B cell (primary cell): ENCODE measurements around the gene ITGB3BP. TPM values are rescaled to one million over a fixed set of nuclear protein-coding genes. Genes with fewer than 3 reads are reported as not detected.

Experiments used
- ATAC-seq: fragments of 200-7000 bp; cut with Tn5 transposase; one replicate; pipeline ENCODE4 v1.10.0; 2021; ENCODE audit warnings: low read depth, mild to moderate bottlenecking, moderate number of reproducible peaks, moderate library complexity
- CTCF ChIA-PET: fragments of 350-600 bp; sonication (Branson Sonifier 250); formaldehyde crosslinking; loops from one replicate; lab custom pipeline; 2021; ENCODE audit warnings: antibody characterized with exemption, inconsistent platforms; lab: Charles Lee
- POLR2A ChIA-PET: fragments of 350-600 bp; sonication (Branson Sonifier 250); formaldehyde crosslinking; loops from one replicate; lab custom pipeline; 2021; ENCODE audit warnings: antibody characterized with exemption; lab: Charles Lee
- DNase-seq: peaks from one replicate; pipeline ENCODE4 v3.0.0; 2013
- H2AFZ ChIP-seq: 2 replicates; pipeline ENCODE4 v1.6.1; 2012; ENCODE audit warnings: mild to moderate bottlenecking, low read depth, low read length; ENCODE audit not compliant: insufficient read depth, poor library complexity, severe bottlenecking
- H3K27ac ChIP-seq, 2 donors: 1 replicate in 1 of 2; 2 replicates in 1 of 2; pipeline ENCODE4 v1.5.1; 2012 to 2013; ENCODE audit warnings: low read length in 2 of 2, mild to moderate bottlenecking in 2 of 2, moderate library complexity in 1 of 2
- H3K27me3 ChIP-seq, 4 experiments: fragments of 200-600 bp in 1 of 4; sonication (generic) in 1 of 4; replicated peaks in 1 of 4; 1 replicate in 2 of 4; 2 replicates in 2 of 4; pipeline versions ENCODE4 v1.6.1 to v1.7.0; 2013 to 2016; ENCODE audit warnings: low read length in 3 of 4, mild to moderate bottlenecking in 2 of 4, mixed read lengths in 1 of 4, moderate library complexity in 1 of 4; ENCODE audit not compliant: insufficient read depth in 4 of 4, control insufficient read depth in 3 of 4; ENCODE audit errors: control extremely low read depth in 1 of 4
- H3K36me3 ChIP-seq, 2 experiments: replicated peaks in 1 of 2; 1 replicate in 1 of 2; 2 replicates in 1 of 2; pipeline versions ENCODE4 v1.6.1 to v1.7.1; 2013; ENCODE audit warnings: low read length in 1 of 2; ENCODE audit not compliant: insufficient read depth in 2 of 2, control insufficient read depth in 1 of 2; ENCODE audit errors: control extremely low read depth in 1 of 2, extremely low read depth in 1 of 2
- H3K4me1 ChIP-seq, 2 donors: fragments of 200-600 bp in 1 of 2; sonication (generic) in 1 of 2; 1 replicate in 1 of 2; 2 replicates in 1 of 2; pipeline versions ENCODE4 v1.5.1 to v1.6.1; 2013 to 2017; ENCODE audit warnings: low read length in 2 of 2; ENCODE audit not compliant: control insufficient read depth in 2 of 2, insufficient read depth in 2 of 2
- H3K4me2 ChIP-seq: replicated peaks from 2 replicates; pipeline ENCODE3; 2012; ENCODE audit warnings: mild to moderate bottlenecking, low read depth, low read length; ENCODE audit not compliant: poor library complexity, severe bottlenecking
- H3K4me3 ChIP-seq, 5 experiments: fragments of 200-600 bp in 1 of 5; sonication (generic) in 1 of 5; 1 replicate in 3 of 5; 2 replicates in 2 of 5; pipeline versions ENCODE4 v1.5.1 to v1.7.0; 2011 to 2016; ENCODE audit warnings: low read length in 4 of 5, mild to moderate bottlenecking in 4 of 5, low read depth in 2 of 5, control low read depth in 1 of 5, moderate library complexity in 1 of 5; ENCODE audit not compliant: insufficient read depth in 1 of 5; ENCODE audit errors: control extremely low read depth in 1 of 5, extremely low read depth in 1 of 5
- H3K79me2 ChIP-seq: fragments of 200-600 bp; sonication (generic); one replicate; pipeline ENCODE4 v1.6.0; 2016; ENCODE audit warnings: low read length; ENCODE audit not compliant: control insufficient read depth, insufficient read depth
- H3K9ac ChIP-seq: fragments of 200-600 bp; sonication (generic); 2 replicates; pipeline ENCODE4 v1.6.1; 2017; ENCODE audit warnings: mild to moderate bottlenecking, low read length, moderate library complexity
- H3K9me3 ChIP-seq, 3 donors: one replicate each; pipeline versions ENCODE4 v1.6.1 to v1.7.1; 2013; ENCODE audit warnings: low read length in 2 of 3; ENCODE audit not compliant: control insufficient read depth in 2 of 3, insufficient read depth in 1 of 3; ENCODE audit errors: control extremely low read depth in 1 of 3
- H4K20me1 ChIP-seq: 2 replicates; pipeline ENCODE4 v1.6.0; 2012; ENCODE audit warnings: mild to moderate bottlenecking, low read length; ENCODE audit not compliant: insufficient read depth, control insufficient read depth, poor library complexity, severe bottlenecking
- H3K27ac Mint-ChIP-seq: one replicate; pipeline ENCODE4 v1.8.0; 2021; ENCODE audit warnings: mixed read lengths
- H3K27me3 Mint-ChIP-seq: one replicate; pipeline ENCODE4 v1.8.0; 2021; ENCODE audit warnings: mixed read lengths
- H3K4me1 Mint-ChIP-seq: one replicate; pipeline ENCODE4 v1.8.0; 2021; ENCODE audit warnings: mixed read lengths
- H3K4me3 Mint-ChIP-seq: one replicate; pipeline ENCODE4 v1.8.0; 2021; ENCODE audit warnings: mixed read lengths
- H3K9me3 Mint-ChIP-seq: one replicate; pipeline ENCODE4 v1.8.0; 2022; ENCODE audit warnings: mixed read lengths; ENCODE audit not compliant: insufficient read depth
- CTCF ChIP-seq: fragments of 200-600 bp; IDR thresholded peaks from one replicate; pipeline ENCODE4 v1.8.0; 2022; ENCODE audit warnings: antibody characterized with exemption, mild to moderate bottlenecking
- EZH2 ChIP-seq: IDR thresholded peaks from 2 replicates; pipeline ENCODE4 v1.6.1; 2012; ENCODE audit warnings: borderline replicate concordance, low read depth, mild to moderate bottlenecking, moderate library complexity, low read length; ENCODE audit not compliant: insufficient read depth, poor library complexity, severe bottlenecking
- WGBS: methylation state at CpG from one replicate; pipeline ENCODE4 v1.1.5; 2013; ENCODE audit warnings: missing lambda C conversion rate; ENCODE audit not compliant: insufficient coverage; 5-methylcytosine and 5-hydroxymethylcytosine counted together
- intact Hi-C: fragments of 100-400 bp; cut with micrococcal nuclease; formaldehyde crosslinking; loops from one replicate; pipeline ENCODE4 v1.10.0; 2022
- polyA plus RNA-seq: library from polyadenylated mRNA; depleted of rRNA; stranded (reverse); fragments of >200 nt; gene quantifications from 2 replicates; pipeline ENCODE4 v1.2.3, GENCODE V29; 2012
- total RNA-seq, 2 donors: library from RNA; stranded (reverse); fragments of 120-200 nt in 1 of 2; gene quantifications; 1 replicate in 1 of 2; 2 replicates in 1 of 2; pipeline versions ENCODE4 v1.2.3 to v1.2.4, GENCODE V29; 2013 to 2022

The ITGB3BP gene
- total and polyA plus RNA-seq, 2 donors (not counting 1 experiment from before 2014, with no cell fraction given), result 12.7 to 37.4 TPM

GRCh38 chr1:63532727-63533126 is 9.7 kb upstream of the ITGB3BP start:
- POLR2A ChIA-PET, result no interaction called here
- no peaks in the 10 kb centered on the region for H3K4me1 Mint-ChIP-seq
- H3K9ac ChIP-seq, result no peak overlapping the region
- intact Hi-C loops, result no loop called here
- no peak overlapping the region for H3K4me3 ChIP-seq
- no peaks in the 10 kb centered on the region for H3K9me3 ChIP-seq
- H3K27me3 Mint-ChIP-seq, result no peaks in the 10 kb centered on the region
- WGBS, result no CpG with 5 or more reads among the region's 1 CpG
- H3K79me2 ChIP-seq, result no peaks in the 10 kb centered on the region
- H3K4me3 Mint-ChIP-seq, result no peak overlapping the region
- H3K4me1 ChIP-seq, result no peaks in the 10 kb centered on the region
- CTCF ChIA-PET, result no interaction called here
- no peak overlapping the region for H3K27ac ChIP-seq
- H2AFZ ChIP-seq, result no peak overlapping the region
- H3K27ac Mint-ChIP-seq, result no peak overlapping the region
- H3K36me3 ChIP-seq, result peaks cover 1 to 3% of the 10 kb centered on the region in 2 experiments
- ATAC-seq, result no peak
- no peak for TF ChIP-seq CTCF
- no peak for TF ChIP-seq EZH2
- H3K9me3 Mint-ChIP-seq, result no peaks in the 10 kb centered on the region
- H4K20me1 ChIP-seq, result no peaks in the 10 kb centered on the region
- no peak for DNase-seq
- H3K27me3 ChIP-seq, result no peaks in the 10 kb centered on the region
- no peak overlapping the region for H3K4me2 ChIP-seq

- TF ChIP-seq CTCF (no peak), EZH2 (no peak)
- H3K9ac ChIP-seq, result peak overlapping the region; percentile 83
- H3K79me2 ChIP-seq, result peaks cover 18% of the 10 kb centered on the region
- WGBS, result no CpG with 5 or more reads among the region's 3 CpGs
- peak; percentile 13 for DNase-seq
- Mint-ChIP-seq H3K4me3 (peak overlapping the region; percentile 92), H3K9me3 (no peaks in the 10 kb centered on the region), H3K4me1 (peaks cover 26% of the 10 kb centered on the region), H3K27ac (peak overlapping the region; percentile 26), H3K27me3 (no peaks in the 10 kb centered on the region)
- CTCF ChIA-PET, result interaction anchor here (1.3 kb wide), 1 partner anchor 14 kb away, joined by 3 read pairs; no protein-coding TSS in a partner anchor
- peaks cover 0 to 1% of the 10 kb centered on the region in 2 experiments for H3K36me3 ChIP-seq
- H4K20me1 ChIP-seq, result no peaks in the 10 kb centered on the region
- H3K4me1 ChIP-seq, result peaks cover 16 to 17% of the 10 kb centered on the region in 2 donors
- no peaks in the 10 kb centered on the region for H3K27me3 ChIP-seq
- no peaks in the 10 kb centered on the region for H3K9me3 ChIP-seq
- intact Hi-C loops, result loop anchor here (5.0 kb wide), 3 partner anchors 207 to 742 kb away; partner anchors contain the start of gene ATG4C
- H3K27ac ChIP-seq, result peak overlapping the region in 1 of 2 donors; percentile 91
- H3K4me3 ChIP-seq, result peak overlapping the region in 2 of 5 experiments; percentile 78 to 96
- ATAC-seq, result no peak
- POLR2A ChIA-PET, result no interaction called here
- H2AFZ ChIP-seq, result peak overlapping the region; percentile 95
- peak overlapping the region; percentile 82 for H3K4me2 ChIP-seq
These were observed 1.2 kb upstream of the ITGB3BP start for GRCh38 chr1:63524201-63524600.
